Neural cell (in vitro differentiated cells): ENCODE measurements around the gene CUEDC1. TPM values are rescaled to one million over a fixed set of nuclear protein-coding genes. Genes with fewer than 3 reads are reported as not detected.

ENCODE experiments used
- H2AFZ ChIP-seq: fragments of 200-600, 300-800 bp; sonication (generic), shearing (Covaris generic); 2 replicates; pipeline ENCODE4 v1.6.0; 2014; ENCODE audit warnings: low read depth, mild to moderate bottlenecking, antibody characterized with exemption, low read length, moderate library complexity
- H3F3A ChIP-seq: fragments of 200-600 bp; shearing (Covaris generic); 2 replicates; pipeline ENCODE4 v1.6.1; 2016; ENCODE audit warnings: mild to moderate bottlenecking, moderate library complexity, mixed read lengths, antibody characterized with exemption, low read length; ENCODE audit not compliant: insufficient read depth, poor library complexity, severe bottlenecking
- H3K27ac ChIP-seq: fragments of 200-600, 300-800 bp; sonication (generic), shearing (Covaris generic); 2 replicates; pipeline ENCODE4 v1.5.1; 2014; ENCODE audit warnings: mild to moderate bottlenecking, low read length, moderate library complexity
- H3K27me3 ChIP-seq: fragments of 300-800, 200-600 bp; sonication (generic), shearing (Covaris generic); 2 replicates; pipeline ENCODE4 v1.6.0; 2014; ENCODE audit warnings: mild to moderate bottlenecking, low read depth, low read length, moderate library complexity; ENCODE audit not compliant: insufficient read depth
- H3K36me3 ChIP-seq: fragments of 300-800, 200-600 bp; sonication (generic), shearing (Covaris generic); 2 replicates; pipeline ENCODE4 v1.5.1; 2014; ENCODE audit warnings: mild to moderate bottlenecking, antibody characterized with exemption, low read length, moderate library complexity; ENCODE audit not compliant: insufficient read depth
- H3K4me2 ChIP-seq: fragments of 300-800, 200-600 bp; sonication (generic), shearing (Covaris generic); 2 replicates; pipeline ENCODE4 v1.6.0; 2014; ENCODE audit warnings: mild to moderate bottlenecking, low read length
- H3K4me3 ChIP-seq: fragments of 300-800, 200-600 bp; sonication (generic), shearing (Covaris generic); 2 replicates; pipeline ENCODE4 v1.5.1; 2014; ENCODE audit warnings: mild to moderate bottlenecking, low read length, moderate library complexity
- H3K79me2 ChIP-seq: fragments of 200-600 bp; shearing (Covaris generic); replicated peaks from 2 replicates; pipeline ENCODE4 v1.6.0; 2014; ENCODE audit warnings: mild to moderate bottlenecking, low read length, moderate library complexity; ENCODE audit not compliant: insufficient read depth
- H3K9ac ChIP-seq: fragments of 300-800, 200-600 bp; sonication (generic), shearing (Covaris generic); 2 replicates; pipeline ENCODE4 v1.6.1; 2016; ENCODE audit warnings: mild to moderate bottlenecking, low read length, mixed read lengths
- H3K9me2 ChIP-seq: fragments of 200-600 bp; shearing (Covaris generic); 2 replicates; pipeline ENCODE4 v1.6.1; 2016; ENCODE audit warnings: mild to moderate bottlenecking, low read length, mixed read lengths; ENCODE audit not compliant: insufficient read depth
- H3K9me3 ChIP-seq: fragments of 200-600, 300-800 bp; sonication (generic), shearing (Covaris generic); 2 replicates; pipeline ENCODE4 v1.6.1; 2016; ENCODE audit warnings: mild to moderate bottlenecking, mixed run types, low read length, moderate library complexity, mixed read lengths
- H4K20me1 ChIP-seq: fragments of 200-600 bp; shearing (Covaris generic); 2 replicates; pipeline ENCODE4 v1.6.1; 2016; ENCODE audit warnings: mild to moderate bottlenecking, mixed run types; ENCODE audit not compliant: insufficient read depth
- EP300 ChIP-seq: fragments of 450-650 bp; conservative IDR thresholded peaks from 2 replicates; pipeline ENCODE4 v1.6.1; 2014; ENCODE audit warnings: antibody characterized with exemption, mild to moderate bottlenecking, moderate library complexity; ENCODE audit not compliant: poor library complexity, severe bottlenecking
- EZH2 ChIP-seq: fragments of 200-600, 300-800 bp; shearing (Covaris generic), sonication (generic); IDR thresholded peaks from 2 replicates; pipeline ENCODE4 v1.6.1; 2014; ENCODE audit warnings: antibody characterized with exemption, low read length, borderline replicate concordance, mild to moderate bottlenecking; ENCODE audit not compliant: insufficient read depth, poor library complexity, severe bottlenecking
- MXI1 ChIP-seq: fragments of 450-650 bp; conservative IDR thresholded peaks from 2 replicates; pipeline ENCODE4 v1.6.1; 2014; ENCODE audit warnings: antibody characterized with exemption, mild to moderate bottlenecking; ENCODE audit not compliant: poor library complexity, severe bottlenecking
- POLR2AphosphoS5 ChIP-seq: IDR thresholded peaks from 2 replicates; pipeline ENCODE4 v1.6.1; 2012
- RAD21 ChIP-seq: fragments of 450-650 bp; conservative IDR thresholded peaks from 2 replicates; pipeline ENCODE4 v1.6.1; 2014; ENCODE audit warnings: antibody characterized with exemption, mild to moderate bottlenecking, moderate library complexity
- SMC3 ChIP-seq: fragments of 450-650 bp; conservative IDR thresholded peaks from 2 replicates; pipeline ENCODE4 v1.6.1; 2014; ENCODE audit warnings: antibody characterized with exemption, mild to moderate bottlenecking, moderate library complexity; ENCODE audit not compliant: poor library complexity
- TAF1 ChIP-seq: IDR thresholded peaks from 2 replicates; pipeline ENCODE4 v1.6.1; 2012; ENCODE audit warnings: low read depth
- polyA plus RNA-seq: library from polyadenylated mRNA; depleted of rRNA; stranded (reverse); fragments of >200 nt; gene quantifications from 2 replicates; pipeline ENCODE4 v1.2.3, GENCODE V29; 2014
- TF ChIP-seq, protein P1 (sequence below): fragments of 450-650 bp; IDR thresholded peaks from 2 replicates; pipeline ENCODE4 v1.5.1; 2014; ENCODE audit warnings: antibody characterized with exemption, mild to moderate bottlenecking, moderate library complexity; ENCODE audit not compliant: poor library complexity, severe bottlenecking
- TF ChIP-seq, protein P2 (sequence below): IDR thresholded peaks from 2 replicates; pipeline ENCODE4 v1.6.1; 2012; ENCODE audit warnings: borderline replicate concordance

Gene CUEDC1
- polyA plus RNA-seq, 1 donor from 2014 or later = 27.0 TPM

DNA sequence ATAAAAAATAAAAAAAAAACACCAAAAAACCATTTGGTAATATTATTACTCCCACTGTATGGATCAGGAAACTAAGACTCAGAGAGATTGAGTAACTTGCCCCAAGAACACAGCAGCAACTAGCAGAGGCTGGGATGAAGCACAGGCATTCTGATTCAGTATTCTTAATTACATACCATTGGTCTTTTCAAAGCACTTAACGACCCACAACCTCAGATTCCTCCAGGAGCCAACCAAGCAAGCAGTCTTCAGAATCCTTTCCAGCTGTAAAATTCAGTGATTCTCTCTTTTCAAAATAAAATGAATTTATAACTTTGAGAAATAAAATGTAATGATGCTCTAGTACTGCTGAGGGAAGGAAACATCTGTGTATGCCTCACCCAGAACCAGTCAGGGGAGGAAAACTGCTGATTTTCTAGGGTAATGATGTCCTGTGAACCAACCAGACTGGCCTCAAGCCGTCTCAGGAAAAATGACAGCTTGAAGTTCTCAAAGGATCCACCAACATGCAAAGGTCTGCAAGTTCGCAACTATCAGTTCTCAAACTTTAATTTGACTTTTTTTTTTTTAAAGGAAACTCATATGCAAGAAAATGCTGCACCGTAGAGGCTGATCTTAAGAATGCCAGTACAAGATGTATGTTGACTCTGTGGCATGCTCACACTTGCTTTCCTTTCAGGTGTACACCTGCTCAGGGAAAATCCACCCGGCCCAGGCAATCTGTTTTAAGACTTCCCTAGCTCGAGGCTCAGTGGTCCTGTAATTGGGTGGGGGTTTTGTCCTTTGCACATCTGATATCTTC is 9.0 kb downstream of the CUEDC1 start:
- H3K36me3 ChIP-seq = no peaks in the 10 kb centered on the region
- no peaks in the 10 kb centered on the region for H3K9me3 ChIP-seq
- no peak overlapping the region for H3K4me3 ChIP-seq
- no peaks in the 10 kb centered on the region for H3K9me2 ChIP-seq
- H2AFZ ChIP-seq = no peak overlapping the region
- H3K4me2 ChIP-seq = no peak overlapping the region
- H4K20me1 ChIP-seq = no peaks in the 10 kb centered on the region
- H3F3A ChIP-seq = no peaks in the 10 kb centered on the region
- H3K79me2 ChIP-seq = peaks cover 15% of the 10 kb centered on the region
- no peak overlapping the region for H3K27ac ChIP-seq
- no peaks in the 10 kb centered on the region for H3K27me3 ChIP-seq
- no peak overlapping the region for H3K9ac ChIP-seq
- TF ChIP-seq, protein P1, sequence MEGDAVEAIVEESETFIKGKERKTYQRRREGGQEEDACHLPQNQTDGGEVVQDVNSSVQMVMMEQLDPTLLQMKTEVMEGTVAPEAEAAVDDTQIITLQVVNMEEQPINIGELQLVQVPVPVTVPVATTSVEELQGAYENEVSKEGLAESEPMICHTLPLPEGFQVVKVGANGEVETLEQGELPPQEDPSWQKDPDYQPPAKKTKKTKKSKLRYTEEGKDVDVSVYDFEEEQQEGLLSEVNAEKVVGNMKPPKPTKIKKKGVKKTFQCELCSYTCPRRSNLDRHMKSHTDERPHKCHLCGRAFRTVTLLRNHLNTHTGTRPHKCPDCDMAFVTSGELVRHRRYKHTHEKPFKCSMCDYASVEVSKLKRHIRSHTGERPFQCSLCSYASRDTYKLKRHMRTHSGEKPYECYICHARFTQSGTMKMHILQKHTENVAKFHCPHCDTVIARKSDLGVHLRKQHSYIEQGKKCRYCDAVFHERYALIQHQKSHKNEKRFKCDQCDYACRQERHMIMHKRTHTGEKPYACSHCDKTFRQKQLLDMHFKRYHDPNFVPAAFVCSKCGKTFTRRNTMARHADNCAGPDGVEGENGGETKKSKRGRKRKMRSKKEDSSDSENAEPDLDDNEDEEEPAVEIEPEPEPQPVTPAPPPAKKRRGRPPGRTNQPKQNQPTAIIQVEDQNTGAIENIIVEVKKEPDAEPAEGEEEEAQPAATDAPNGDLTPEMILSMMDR = no peak
- TF ChIP-seq MXI1 (no peak), EZH2 (no peak), EP300 (no peak), POLR2AphosphoS5 (no peak), TAF1 (no peak), RAD21 (no peak)
- TF ChIP-seq, protein P2, sequence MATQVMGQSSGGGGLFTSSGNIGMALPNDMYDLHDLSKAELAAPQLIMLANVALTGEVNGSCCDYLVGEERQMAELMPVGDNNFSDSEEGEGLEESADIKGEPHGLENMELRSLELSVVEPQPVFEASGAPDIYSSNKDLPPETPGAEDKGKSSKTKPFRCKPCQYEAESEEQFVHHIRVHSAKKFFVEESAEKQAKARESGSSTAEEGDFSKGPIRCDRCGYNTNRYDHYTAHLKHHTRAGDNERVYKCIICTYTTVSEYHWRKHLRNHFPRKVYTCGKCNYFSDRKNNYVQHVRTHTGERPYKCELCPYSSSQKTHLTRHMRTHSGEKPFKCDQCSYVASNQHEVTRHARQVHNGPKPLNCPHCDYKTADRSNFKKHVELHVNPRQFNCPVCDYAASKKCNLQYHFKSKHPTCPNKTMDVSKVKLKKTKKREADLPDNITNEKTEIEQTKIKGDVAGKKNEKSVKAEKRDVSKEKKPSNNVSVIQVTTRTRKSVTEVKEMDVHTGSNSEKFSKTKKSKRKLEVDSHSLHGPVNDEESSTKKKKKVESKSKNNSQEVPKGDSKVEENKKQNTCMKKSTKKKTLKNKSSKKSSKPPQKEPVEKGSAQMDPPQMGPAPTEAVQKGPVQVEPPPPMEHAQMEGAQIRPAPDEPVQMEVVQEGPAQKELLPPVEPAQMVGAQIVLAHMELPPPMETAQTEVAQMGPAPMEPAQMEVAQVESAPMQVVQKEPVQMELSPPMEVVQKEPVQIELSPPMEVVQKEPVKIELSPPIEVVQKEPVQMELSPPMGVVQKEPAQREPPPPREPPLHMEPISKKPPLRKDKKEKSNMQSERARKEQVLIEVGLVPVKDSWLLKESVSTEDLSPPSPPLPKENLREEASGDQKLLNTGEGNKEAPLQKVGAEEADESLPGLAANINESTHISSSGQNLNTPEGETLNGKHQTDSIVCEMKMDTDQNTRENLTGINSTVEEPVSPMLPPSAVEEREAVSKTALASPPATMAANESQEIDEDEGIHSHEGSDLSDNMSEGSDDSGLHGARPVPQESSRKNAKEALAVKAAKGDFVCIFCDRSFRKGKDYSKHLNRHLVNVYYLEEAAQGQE = no peak

DNA sequence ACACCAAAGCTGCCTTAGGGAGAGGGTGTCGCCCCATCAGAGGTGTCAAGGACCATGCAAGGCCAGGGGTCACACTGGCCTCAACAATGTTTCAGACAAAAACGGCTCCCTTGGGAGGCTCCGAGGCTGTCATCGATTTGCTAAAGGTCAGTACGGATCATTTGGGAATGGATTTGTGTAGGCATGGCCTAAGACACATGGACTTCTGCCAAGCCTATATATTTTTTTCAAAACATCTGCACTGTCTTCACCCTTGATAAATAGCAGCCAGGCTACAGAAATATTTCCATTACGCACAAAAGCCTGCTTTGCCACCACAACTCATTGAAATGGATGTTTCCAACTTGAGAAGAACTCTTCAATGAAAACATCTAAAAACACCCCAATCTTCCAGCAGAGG is 10.3 kb downstream of the CUEDC1 start:
- Histone ChIP-seq H3F3A (no peaks in the 10 kb centered on the region), H3K79me2 (peaks cover 15% of the 10 kb centered on the region), H2AFZ (no peak overlapping the region), H3K27me3 (no peaks in the 10 kb centered on the region), H3K4me3 (no peak overlapping the region), H4K20me1 (no peaks in the 10 kb centered on the region), H3K9me2 (no peaks in the 10 kb centered on the region), H3K9me3 (no peaks in the 10 kb centered on the region), H3K27ac (no peak overlapping the region), H3K36me3 (no peaks in the 10 kb centered on the region), H3K9ac (no peak overlapping the region), H3K4me2 (no peak overlapping the region)
- TF ChIP-seq RAD21 = no peak
- no peak for TF ChIP-seq TAF1
- TF ChIP-seq SMC3 = no peak
- no peak for TF ChIP-seq MXI1
- TF ChIP-seq, protein P1 = no peak
- TF ChIP-seq EP300 = no peak
- TF ChIP-seq POLR2AphosphoS5 = no peak
- TF ChIP-seq, protein P2 = no peak
- TF ChIP-seq EZH2 = no peak
